ENCODE data around the gene IQGAP1.
"Not testable (repeated sequence)": the region's sequence is repeated elsewhere in the genome, so short reads cannot be mapped to it uniquely, and the experiment has no call there.

The IQGAP1 gene

DNA sequence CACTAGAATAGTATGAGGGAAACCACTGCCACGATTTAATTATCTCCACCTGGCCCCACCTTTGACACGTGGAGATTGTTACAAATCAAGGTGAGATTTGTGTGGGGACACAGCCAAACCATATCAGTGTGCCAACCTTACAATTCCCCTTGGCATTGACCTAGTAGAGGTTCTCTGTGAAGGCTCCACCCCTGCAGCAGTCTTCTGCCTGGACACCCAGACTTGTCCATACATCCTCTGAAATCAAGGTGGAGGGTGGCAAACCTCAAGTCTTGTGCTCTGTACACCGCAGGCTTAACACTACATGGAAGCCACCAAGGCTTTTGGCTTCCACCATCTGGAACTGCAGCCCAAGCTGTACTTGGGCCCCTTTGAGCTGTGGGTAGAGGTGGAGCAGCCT lies 8.8 kb upstream of the IQGAP1 start:
- no peak for DNase-seq

DNA sequence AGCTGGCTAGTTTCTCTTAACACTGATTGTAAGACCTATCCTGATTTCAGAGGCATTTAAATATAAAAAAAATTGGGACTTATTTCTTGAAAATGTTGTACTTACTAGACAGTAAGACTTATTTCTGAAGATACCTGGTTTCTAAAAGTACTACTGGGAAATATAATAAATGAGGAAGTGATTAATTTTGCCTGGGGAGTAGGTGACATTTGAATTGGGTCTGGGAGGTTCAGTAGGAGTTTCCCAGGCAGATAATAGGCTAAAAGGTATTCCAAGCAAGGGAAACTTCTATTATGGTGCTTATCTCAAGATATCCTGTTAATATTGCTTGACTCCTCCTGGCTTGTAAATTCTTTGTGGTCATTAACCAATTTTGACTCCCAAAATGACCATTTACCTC lies 6.5 kb upstream of the IQGAP1 start:
- no peak for DNase-seq

DNA sequence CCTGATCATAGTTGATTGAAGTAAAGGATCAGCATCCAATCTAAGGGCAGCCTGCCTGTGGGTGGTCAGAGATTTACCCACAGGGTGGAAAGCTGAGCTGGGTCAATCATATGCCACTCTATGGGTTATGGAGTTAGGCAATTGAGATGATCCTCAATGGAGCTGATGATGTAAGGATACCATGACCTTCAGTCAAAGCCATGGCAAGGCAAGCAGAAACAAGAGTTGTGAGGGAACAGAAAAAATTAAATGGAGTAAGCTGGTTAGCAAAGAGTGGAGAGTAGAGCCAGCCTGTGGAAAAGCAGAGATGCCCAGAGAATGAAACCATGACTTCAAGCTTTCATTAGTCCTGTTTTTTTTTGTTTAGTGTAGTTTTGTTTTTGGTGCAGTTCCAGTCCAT lies 5.7 kb upstream of the IQGAP1 start:
- no peak for DNase-seq

DNA sequence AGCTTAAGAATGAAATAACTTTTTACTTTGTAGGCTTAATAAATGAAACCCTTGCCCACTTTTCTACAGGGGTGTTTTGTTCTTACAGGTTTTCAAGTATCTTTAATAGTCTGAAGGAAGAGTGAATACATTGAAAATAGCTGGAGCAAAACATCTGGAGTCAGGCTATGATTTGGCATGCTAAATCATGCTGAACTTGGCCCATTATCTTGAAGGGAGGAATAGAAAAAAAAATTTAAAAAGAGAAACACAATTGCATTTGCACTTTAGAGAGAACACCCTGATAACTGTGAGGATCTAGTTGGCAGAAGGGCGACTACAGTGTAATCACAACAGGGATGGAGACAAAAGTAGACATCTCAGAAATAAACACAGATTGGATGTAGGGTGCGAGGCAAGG lies 1.8 kb upstream of the IQGAP1 start:
- no peak for DNase-seq

DNA sequence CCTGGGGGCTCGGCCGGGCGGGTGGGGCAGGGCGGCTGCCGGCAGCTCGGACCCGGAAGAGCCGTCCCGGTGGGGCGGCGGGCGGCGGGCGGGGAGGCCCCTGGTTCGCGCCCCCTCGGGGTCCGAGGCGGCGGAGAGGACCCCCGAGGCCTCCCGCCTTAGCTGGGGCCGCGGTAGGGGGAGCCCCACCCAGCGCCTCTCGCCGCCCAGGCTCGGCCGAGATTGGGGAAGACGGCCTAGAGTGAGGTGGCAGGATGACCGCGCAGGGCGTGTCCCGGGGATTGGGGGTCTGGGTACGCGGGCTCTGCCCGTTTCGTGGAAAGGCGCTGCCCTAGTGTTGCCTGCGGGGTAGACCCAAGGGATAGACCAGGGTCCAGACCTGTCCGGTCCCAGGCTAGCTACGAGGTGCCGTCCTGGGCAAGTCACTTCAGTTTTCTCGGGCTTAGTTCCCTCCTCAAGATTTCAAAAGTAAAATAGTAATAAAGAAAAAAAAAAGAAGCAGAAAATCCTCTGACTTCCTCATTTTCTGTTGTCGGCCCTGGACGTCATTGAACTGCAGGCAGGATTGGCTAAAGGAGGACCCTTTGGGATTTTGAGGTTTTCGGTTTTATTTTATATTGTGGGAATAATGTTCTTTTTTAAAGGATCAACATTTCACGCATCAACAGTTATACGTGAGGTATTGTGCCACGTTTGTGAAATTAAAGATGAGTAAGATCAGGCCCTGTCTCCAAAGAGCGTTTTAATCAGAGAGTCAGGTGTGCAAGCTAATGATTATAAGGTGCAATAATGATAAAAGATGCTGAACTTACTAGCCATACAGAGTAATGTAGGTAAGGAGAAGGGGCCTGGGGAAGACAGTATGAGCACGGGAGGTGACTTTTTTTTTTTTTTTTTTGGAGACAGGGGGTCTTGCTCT lies 679 bp downstream of the IQGAP1 start:
- peak in 4 of 5 experiments; percentile 27 to 69 (median 38) for DNase-seq

DNA sequence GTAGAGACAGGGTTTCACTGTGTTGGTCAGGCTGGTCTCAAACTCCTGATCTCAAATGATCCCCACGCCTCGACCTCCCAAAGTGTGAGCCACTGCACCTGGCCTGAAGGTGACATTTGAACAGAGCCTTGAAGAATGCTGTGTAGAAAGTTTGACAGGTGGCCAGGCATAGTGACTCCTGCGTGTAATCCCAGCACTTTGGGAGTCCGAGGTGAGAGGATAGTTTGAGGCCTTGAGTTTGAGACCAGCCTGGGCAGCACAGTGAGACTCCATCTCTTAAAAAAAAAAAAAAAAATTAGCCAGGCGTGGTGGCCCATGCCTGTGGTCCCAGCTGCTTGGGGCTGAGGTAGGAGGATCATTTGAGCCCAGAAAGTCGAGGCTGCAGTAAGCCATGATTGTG lies 1.5 kb downstream of the IQGAP1 start:
- no peak for DNase-seq

DNA sequence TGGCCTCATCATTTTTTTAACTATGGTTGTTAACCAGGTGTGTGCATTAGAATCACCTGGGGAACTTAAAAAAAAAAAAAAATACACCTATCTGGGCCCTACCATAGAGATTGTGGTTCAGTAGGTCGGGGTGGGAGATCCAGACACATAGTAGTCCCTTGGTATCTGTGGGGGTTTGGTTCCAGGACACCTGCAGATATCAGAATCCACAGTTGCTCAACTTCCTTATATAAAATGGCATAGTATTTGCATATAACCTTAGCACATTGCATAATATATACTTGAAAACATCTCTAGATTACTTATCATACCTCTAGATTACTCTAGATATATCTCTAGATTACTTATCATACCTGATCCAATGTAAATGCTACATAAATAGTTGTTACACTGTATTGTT lies 5.0 kb downstream of the IQGAP1 start:
- DNase-seq, result no peak

DNA sequence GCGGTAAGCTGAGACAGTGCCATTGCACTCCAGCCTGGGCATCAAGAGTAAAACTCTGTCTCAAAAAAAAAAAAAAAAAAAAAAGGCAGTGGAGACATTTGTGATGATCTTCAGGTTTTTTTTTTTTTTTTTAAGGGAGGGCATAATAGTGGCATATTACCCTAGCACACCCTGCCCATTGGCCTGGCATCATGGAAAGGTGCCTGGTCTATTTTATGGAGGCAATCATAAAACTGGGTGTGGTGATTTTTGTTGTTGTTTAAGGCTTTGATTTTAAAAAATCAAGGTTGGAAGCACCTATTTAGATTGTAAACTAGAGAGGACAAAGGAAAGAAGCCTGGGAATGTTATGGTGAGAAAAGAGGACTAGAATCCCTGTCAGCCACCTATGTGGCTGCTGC lies 6.0 kb downstream of the IQGAP1 start:
- no peak for DNase-seq

DNA sequence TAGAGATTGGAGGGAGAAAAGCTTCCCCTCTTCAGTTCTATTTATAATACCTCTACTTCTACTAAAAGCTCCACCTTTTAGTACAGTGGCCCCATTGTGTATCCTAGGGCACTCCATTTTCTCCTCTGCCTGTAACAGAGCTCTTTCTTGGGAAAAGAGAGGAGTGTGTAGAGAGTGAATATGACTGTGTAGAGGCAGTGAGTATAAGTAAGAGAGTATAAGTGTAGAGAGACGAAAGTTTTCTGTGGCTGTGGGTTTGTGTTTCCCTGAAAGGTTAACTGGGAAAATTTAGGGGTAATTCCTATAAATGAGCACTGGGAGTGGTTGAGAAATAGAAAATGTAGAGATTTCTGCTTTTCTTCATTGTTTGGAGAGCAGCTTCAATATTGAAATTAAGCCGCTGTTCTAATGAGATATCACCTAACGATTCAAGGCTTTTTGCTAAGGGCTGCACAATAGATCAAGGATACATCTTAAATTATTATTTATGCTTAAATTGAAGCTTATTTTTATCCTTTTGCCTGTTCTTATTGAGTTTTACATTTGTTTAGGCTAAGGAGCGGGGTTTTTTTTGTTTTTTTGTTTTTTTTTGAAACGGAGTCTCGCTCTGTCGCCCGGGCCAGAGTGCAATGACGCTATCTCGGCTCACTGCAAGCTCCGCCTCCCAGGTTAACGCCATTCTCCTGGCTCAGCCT lies 6.9 kb downstream of the IQGAP1 start:
- DNase-seq, result no peak

DNA sequence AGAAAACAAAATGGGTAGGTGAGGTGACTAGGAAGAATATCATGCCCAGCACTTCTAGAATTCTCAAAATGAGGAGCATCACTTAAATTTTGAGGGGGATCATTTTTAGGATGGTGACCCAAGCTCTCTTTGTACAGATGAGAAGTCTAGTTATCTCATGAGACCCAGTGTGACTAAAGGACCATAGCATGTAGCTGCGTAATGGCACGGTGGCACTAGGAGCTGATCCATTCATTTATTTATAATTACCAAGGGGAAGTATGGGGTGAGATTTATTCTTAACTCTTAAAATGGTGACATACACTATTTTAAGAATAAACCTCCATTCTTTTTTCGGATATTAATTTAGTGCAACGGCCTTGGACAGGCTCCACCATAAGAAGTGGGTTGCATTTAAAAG lies 8.3 kb downstream of the IQGAP1 start:
- no peak for DNase-seq

DNA sequence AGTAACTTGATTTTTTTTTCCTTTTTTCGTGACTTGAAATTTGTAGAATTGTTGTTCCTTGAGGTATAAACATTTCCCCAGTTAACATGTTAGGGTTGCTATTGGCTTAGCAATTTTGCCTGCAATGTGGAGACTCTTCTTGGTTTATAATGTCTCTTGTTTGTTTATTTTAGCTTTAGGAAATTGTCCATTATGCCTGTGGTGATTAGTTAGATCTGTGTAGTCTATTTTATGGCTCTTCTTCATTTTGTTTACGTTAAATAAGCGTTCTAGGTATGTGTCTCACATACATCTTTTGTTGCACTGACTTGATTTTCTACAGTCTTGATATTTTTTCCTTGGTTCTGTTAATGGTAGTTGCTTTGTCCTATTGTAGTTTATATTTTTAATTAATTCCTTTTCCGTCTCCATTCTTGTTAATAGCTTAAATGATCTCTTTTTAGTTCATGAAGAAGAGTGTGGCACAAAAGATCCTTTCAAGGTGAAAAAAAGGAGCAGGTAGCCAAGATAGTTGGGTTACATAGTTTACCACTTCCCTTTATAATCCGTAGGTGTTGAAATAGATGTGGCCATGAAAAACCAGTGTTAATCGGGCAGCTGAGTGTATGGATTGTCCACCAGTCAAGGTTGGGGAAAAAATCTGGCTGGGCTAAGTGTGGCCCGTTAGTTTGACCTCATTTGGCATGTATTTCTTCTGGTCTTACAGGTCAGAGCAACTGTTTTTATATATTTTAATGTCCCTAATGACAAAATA lies 12.1 kb downstream of the IQGAP1 start:
- peak in 1 of 5 experiments; percentile 44 for DNase-seq

DNA sequence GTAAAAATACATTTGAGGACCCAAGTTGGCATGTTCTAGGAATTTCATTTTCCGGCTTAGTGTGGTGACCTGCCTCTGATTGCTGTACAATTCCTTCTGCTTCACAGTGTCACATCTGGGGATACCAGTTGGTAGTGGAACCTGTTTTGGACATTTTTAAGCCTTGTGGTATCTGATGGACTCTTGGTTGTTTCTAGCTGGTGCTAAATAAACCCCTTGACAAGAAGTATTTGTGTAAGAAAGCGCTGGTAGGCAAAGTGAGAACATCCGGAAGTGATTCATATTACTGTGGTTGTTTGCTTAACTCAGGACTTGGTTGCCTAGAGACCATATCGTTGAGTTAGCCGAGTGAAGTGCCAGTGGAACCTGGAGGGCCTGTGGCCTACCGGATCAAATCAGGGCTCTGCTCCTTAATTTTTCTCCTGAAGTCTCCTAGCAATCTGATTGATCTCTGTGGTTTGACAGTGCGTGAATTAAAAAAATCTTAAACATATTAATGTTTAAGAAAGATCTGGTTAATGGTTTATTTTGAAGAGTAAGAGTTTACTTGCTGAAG lies 12.8 kb downstream of the IQGAP1 start:
- DNase-seq, result peak; percentile 15 to 91 (median 63)

DNA sequence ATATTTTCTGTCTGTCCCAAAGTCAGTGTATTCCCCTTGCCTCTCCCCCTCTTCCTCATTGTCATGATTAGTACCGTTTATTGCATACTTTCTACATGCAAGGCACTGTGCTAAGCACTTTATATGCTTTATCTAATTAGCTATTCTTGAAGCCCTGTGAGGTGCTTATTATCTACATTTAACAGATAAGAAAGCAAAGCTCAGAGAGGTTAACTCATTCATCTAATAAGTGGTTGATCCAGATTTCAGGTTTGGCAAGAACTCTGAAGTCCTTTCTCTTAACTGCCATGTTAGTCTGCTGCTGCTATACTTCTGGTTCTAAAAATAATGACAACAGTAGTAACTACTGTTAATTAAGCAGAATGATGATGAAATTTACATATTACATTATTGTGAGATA lies 13.5 kb downstream of the IQGAP1 start:
- DNase-seq, result no peak

DNA sequence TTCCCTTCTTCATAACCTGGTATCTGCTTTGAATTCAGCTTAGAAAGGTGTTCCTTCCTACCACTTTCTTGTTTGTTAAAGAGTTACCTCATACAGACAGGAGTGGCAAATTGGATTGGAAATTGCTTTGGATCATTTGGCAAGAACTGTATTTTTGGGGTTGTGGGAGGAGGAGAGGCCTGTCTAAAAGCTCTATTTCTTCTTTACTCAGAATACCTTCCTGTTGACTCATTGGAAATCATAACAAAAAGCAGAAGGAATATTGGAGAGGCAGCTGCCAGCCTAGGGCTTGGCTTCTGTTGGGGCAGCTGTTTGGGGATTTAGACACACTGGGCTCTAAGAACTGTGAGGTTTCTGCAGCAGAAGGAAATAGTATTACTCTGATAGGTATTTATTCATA lies 14.2 kb downstream of the IQGAP1 start:
- no peak for DNase-seq

DNA sequence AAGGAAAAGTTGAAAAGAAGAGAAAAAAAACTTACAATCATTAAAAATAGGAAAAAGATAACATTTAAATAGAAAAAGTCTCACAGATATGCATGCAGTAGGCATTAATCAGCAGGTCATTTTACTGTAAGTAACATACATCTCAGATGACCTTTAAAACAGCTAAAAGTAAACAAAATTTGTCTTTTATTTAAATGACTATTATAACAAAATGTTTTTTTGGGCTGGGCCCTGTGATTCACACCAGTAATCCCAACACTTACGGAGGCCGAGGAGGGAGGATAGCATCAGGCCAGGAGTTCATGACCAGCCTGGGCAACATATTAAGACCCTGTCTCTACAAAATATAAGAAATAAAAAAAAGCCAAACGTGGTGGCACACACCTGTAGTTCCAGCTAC lies 14.7 kb downstream of the IQGAP1 start:
- DNase-seq, result no peak

DNA sequence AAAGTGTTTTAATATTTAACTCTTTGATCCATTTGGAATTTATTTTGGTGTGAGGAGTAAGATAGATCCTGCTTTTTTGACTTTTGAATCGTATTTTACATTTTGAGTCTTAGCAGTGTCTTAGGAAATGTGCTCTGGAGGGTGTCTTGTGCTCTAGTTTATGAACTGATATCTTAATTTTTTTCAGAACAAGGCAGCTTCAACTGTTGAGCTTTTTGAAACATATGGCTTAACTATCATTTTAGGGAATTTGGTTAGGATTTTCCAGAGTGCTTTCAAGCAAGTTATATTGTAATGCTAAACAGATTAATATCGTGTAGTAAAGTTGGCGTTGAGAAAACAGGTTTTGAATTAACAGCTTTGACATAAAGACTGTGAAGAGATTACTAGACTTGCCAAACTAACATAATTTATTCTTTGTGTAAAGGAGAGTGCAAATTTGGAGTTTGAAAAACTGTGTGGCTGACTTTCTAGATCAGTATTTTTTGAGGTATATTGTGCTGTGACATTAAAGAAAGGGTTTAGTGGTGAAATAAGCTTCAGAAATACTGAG lies 17.1 kb downstream of the IQGAP1 start:
- DNase-seq, result no peak

DNA sequence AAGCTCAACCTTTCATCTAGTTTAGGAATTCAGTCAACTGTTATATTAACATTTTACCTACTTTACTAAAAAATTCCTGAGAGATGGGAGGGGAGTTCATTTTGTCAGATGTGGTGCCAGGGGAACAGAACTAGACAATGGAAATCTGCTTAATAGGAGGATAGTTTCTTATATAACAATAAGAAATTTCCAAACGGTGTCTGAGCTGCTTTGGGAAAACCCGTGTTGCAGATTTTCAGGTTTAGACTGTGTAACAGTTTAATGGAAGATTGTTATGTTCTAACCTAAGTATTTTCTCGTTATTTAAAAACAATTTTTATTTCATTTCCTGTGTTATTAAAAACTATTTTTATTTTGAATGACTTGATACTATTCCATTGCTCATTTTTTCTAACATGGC lies 19.3 kb downstream of the IQGAP1 start:
- no peak for DNase-seq

DNA sequence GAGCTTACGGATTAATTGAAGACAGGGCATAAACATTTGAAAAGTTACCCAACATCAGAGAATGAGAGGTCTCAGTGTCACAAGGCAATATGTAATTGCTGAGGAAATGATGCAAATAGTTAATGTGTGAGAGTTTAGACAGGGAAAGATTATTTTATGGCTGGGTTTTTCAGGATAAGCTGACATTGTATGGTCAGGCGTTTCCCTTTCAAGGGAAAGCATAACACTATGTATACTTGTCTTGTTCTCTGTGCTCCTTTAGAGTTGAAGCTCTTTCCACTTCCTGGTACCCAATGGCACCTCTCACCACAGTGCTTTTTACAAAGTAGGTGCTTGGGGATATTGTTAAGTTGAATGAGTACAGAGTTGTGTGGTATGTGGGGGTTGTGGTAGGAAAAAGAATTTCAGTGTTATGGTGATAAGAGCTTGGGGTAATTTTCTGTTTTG lies 19.9 kb downstream of the IQGAP1 start:
- peak in 2 of 5 experiments; percentile 75 to 93 for DNase-seq

DNA sequence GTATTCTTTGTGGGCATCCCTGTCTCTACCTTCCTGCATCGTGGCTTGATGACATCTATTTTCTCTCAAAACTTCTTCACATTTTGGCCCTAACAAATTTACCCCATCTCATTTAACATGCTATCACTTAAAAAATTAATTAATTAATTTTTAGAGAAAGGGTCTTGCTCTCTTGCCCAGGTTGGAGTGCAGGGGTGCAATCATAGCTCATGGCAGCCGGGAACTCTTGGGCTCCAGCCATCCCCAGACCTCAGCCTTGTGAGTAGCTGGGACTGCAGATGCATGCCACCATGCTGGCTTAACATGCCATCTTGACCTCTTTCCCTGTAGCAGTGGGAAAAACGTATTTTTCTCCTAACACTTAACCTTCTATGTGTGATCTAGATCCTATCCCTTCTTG lies 20.6 kb downstream of the IQGAP1 start:
- DNase-seq, result no peak

DNA sequence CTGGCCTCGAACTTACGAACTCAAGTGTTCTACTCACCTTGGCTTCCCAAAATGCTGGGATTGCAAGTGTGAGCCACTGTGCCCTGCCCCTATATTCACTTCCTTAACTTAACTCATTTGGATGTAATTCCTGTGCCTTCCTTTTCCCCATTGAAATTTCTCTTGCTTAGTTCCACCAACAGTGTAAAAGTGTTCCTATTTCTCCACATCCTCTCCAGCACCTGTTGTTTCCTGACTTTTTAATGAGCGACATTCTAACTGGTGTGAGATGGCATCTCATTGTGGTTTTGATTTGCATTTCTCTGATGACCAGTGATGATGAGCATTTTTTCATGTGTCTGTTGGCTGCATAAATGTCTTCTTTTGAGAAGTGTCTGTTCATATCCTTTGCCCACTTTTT lies 21.5 kb downstream of the IQGAP1 start:
- not testable (repeated sequence) for DNase-seq

DNA sequence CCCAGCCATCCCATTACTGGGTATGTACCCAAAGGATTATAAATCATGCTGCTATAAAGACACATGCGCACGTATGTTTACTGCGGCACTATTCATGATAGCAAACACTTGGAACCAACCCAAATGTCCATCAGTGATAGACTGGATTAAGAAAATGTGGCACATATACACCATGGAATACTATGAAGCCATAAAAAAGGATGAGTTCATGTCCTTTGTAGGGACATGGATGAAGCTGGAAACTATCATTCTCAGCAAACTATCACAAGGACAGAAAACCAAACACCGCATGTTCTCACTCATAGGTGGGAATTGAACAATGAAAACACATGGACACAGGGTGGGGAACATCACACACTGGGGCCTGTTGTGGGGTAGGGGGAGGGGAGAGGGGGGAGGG lies 22.3 kb downstream of the IQGAP1 start:
- not testable (repeated sequence) for DNase-seq

DNA sequence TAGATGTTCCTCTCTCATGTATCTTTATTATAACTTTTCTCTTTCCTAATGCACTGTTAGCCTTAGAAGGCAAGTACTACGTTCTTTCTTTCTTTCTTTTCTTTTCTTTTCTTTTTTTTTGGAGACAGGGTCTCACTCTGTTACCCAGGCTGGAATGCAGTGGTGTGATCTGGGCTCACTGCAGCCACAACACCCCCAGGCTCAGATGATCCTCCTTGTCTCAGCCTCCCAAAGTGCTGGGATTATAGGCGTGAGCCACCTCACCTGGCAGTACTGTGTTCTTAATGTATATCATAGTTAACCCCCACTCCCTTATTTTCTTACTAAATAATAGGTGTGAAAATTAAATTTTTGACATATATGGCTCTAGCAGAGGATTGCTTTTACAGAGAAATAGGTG lies 23.1 kb downstream of the IQGAP1 start:
- no peak for DNase-seq
